Endodermal cell (in vitro differentiated cells): ENCODE measurements around the gene TTC32. TPM values are rescaled to one million over a fixed set of nuclear protein-coding genes. Genes with fewer than 3 reads are reported as not detected.

Source experiments
- DNase-seq: peaks from one replicate; pipeline ENCODE4 v3.0.0-alpha.2; 2017
- H3K27ac ChIP-seq: 2 replicates; pipeline ENCODE4 v1.5.1; 2013; ENCODE audit warnings: mild to moderate bottlenecking, low read depth, low read length, moderate library complexity
- H3K27me3 ChIP-seq: 2 replicates; pipeline ENCODE4 v1.6.1; 2013; ENCODE audit warnings: mild to moderate bottlenecking, low read length, moderate library complexity; ENCODE audit not compliant: insufficient read depth, control insufficient read depth, poor library complexity, severe bottlenecking
- H3K36me3 ChIP-seq: 2 replicates; pipeline ENCODE4 v1.7.0; 2013; ENCODE audit warnings: mild to moderate bottlenecking, low read length, moderate library complexity; ENCODE audit not compliant: control insufficient read depth, insufficient read depth
- H3K4me1 ChIP-seq: one replicate; pipeline ENCODE4 v1.7.0; 2013; ENCODE audit warnings: low read length; ENCODE audit not compliant: control insufficient read depth, insufficient read depth
- H3K4me3 ChIP-seq: 2 replicates; pipeline ENCODE4 v1.5.1; 2013; ENCODE audit warnings: mild to moderate bottlenecking, low read length, moderate library complexity
- H3K9ac ChIP-seq: 2 replicates; pipeline ENCODE4 v1.6.1; 2013; ENCODE audit warnings: mild to moderate bottlenecking, low read length, moderate library complexity; ENCODE audit not compliant: poor library complexity, severe bottlenecking; ENCODE audit errors: extremely low read depth
- H3K9me3 ChIP-seq: 2 replicates; pipeline ENCODE4 v1.6.1; 2013; ENCODE audit warnings: mild to moderate bottlenecking, low read length, moderate library complexity; ENCODE audit not compliant: control insufficient read depth
- H3K27ac Mint-ChIP-seq: 2 replicates; pipeline ENCODE4 v1.8.0; 2020; ENCODE audit warnings: mixed read lengths
- H3K27me3 Mint-ChIP-seq: 2 replicates; pipeline ENCODE4 v1.8.0; 2021; ENCODE audit warnings: mild to moderate bottlenecking, mixed read lengths; ENCODE audit not compliant: insufficient read depth
- H3K36me3 Mint-ChIP-seq: 2 replicates; pipeline ENCODE4 v1.8.0; 2020; ENCODE audit warnings: low read depth, mixed read lengths
- H3K4me1 Mint-ChIP-seq: 2 replicates; pipeline ENCODE4 v1.8.0; 2020; ENCODE audit warnings: mixed read lengths
- H3K4me3 Mint-ChIP-seq: 2 replicates; pipeline ENCODE4 v1.8.0; 2020; ENCODE audit warnings: mild to moderate bottlenecking, moderate library complexity, mixed read lengths
- H3K9me3 Mint-ChIP-seq: 2 replicates; pipeline ENCODE4 v1.8.0; 2020; ENCODE audit warnings: mild to moderate bottlenecking, mixed read lengths
- WGBS, 2 experiments: methylation state at CpG; one replicate each; pipeline versions ENCODE4 v1.1.5 to v1.1.7; 2013; ENCODE audit warnings: missing lambda C conversion rate in 2 of 2, mixed read lengths in 1 of 2; ENCODE audit not compliant: insufficient coverage in 1 of 2, insufficient read length in 1 of 2; 5-methylcytosine and 5-hydroxymethylcytosine counted together
- total RNA-seq, 2 donors: library from RNA; stranded (reverse); fragmentation: NEBNext Ultra II Directional in 1 of 2; extraction: Animal tissue kit (Norgen Biotek cat#: 25700) in 1 of 2; gene quantifications; 2 replicates in 1 of 2; 3 replicates in 1 of 2; pipeline ENCODE4 v1.2.1, GENCODE V29; 2021
- TF ChIP-seq, protein P1 (sequence below): fragments of 200-600 bp; sonication (generic); conservative IDR thresholded peaks from 2 replicates; pipeline ENCODE4 v1.5.0; 2021; ENCODE audit warnings: antibody characterized with exemption, mild to moderate bottlenecking

TTC32 gene
- total RNA-seq, 2 donors from 2014 or later: 10.2 to 13.0 TPM

DNA sequence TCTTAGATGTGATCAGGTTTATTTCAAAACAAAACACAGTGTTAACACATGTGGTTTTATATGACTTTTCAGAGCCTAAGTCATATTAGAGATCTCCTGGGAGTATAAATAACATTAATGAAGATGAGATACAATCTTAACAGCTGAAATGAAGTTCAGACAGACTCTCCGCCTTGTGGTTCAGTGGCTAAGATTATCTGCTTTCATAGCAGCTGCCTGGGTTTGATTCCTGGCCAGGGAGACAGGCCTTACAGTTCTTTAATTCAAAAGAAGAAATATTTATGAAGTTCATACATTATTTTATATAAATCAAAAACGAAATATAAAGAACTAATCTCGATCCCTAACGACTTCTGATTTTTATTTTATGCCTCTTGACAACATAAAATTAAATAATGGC lies 35.2 kb upstream of the TTC32 start:
- no peak for DNase-seq
- Mint-ChIP-seq H3K27ac (no peak overlapping the region), H3K9me3 (no peaks in the 10 kb centered on the region), H3K4me1 (peaks cover 2% of the 10 kb centered on the region), H3K27me3 (no peaks in the 10 kb centered on the region), H3K4me3 (no peak overlapping the region), H3K36me3 (peaks cover 30% of the 10 kb centered on the region)
- Histone ChIP-seq H3K4me1 (no peaks in the 10 kb centered on the region), H3K4me3 (no peak overlapping the region), H3K9ac (no peak overlapping the region), H3K36me3 (peaks cover 21% of the 10 kb centered on the region), H3K27me3 (no peaks in the 10 kb centered on the region), H3K27ac (no peak overlapping the region), H3K9me3 (no peaks in the 10 kb centered on the region)
- WGBS, 2 experiments: 80 to 100% methylated on average over 1 to 2 of the region's 4 CpGs
- TF ChIP-seq, protein P1, sequence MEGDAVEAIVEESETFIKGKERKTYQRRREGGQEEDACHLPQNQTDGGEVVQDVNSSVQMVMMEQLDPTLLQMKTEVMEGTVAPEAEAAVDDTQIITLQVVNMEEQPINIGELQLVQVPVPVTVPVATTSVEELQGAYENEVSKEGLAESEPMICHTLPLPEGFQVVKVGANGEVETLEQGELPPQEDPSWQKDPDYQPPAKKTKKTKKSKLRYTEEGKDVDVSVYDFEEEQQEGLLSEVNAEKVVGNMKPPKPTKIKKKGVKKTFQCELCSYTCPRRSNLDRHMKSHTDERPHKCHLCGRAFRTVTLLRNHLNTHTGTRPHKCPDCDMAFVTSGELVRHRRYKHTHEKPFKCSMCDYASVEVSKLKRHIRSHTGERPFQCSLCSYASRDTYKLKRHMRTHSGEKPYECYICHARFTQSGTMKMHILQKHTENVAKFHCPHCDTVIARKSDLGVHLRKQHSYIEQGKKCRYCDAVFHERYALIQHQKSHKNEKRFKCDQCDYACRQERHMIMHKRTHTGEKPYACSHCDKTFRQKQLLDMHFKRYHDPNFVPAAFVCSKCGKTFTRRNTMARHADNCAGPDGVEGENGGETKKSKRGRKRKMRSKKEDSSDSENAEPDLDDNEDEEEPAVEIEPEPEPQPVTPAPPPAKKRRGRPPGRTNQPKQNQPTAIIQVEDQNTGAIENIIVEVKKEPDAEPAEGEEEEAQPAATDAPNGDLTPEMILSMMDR: no peak

GRCh38 chr2:19936203-19936602 lies 34.4 kb upstream of the TTC32 start:
- Mint-ChIP-seq H3K27ac (no peak overlapping the region), H3K27me3 (no peaks in the 10 kb centered on the region), H3K9me3 (no peaks in the 10 kb centered on the region), H3K4me3 (no peak overlapping the region), H3K4me1 (no peaks in the 10 kb centered on the region), H3K36me3 (peaks cover 34% of the 10 kb centered on the region)
- WGBS, 2 experiments: 95 to 100% methylated on average over 1 to 2 of the region's 2 CpGs
- DNase-seq: no peak
- Histone ChIP-seq H3K27ac (no peak overlapping the region), H3K9me3 (no peaks in the 10 kb centered on the region), H3K4me3 (no peak overlapping the region), H3K4me1 (no peaks in the 10 kb centered on the region), H3K9ac (no peak overlapping the region), H3K27me3 (no peaks in the 10 kb centered on the region), H3K36me3 (peaks cover 29% of the 10 kb centered on the region)
- TF ChIP-seq, protein P1: no peak

- no peaks in the 10 kb centered on the region for H3K4me1 Mint-ChIP-seq
- Histone ChIP-seq H3K27ac (no peak overlapping the region), H3K9ac (no peak overlapping the region), H3K36me3 (peaks cover 52% of the 10 kb centered on the region), H3K4me1 (no peaks in the 10 kb centered on the region), H3K27me3 (no peaks in the 10 kb centered on the region), H3K9me3 (peaks cover 21% of the 10 kb centered on the region), H3K4me3 (no peak overlapping the region)
- TF ChIP-seq, protein P1: no peak
- H3K27ac Mint-ChIP-seq: peak overlapping the region; percentile 11
- H3K27me3 Mint-ChIP-seq: no peaks in the 10 kb centered on the region
- H3K4me3 Mint-ChIP-seq: no peak overlapping the region
- peaks cover 15% of the 10 kb centered on the region for H3K9me3 Mint-ChIP-seq
- DNase-seq: no peak
- H3K36me3 Mint-ChIP-seq: peaks cover 50% of the 10 kb centered on the region
- WGBS, 2 experiments: 80 to 93% methylated on average over 2 to 5 of the region's 5 CpGs
Measured at GRCh38 chr2:19933351-19933981, 31.7 kb upstream of the TTC32 start.
